ENCODE measurements around the gene NADK. TPM values are rescaled to one million over a fixed set of nuclear protein-coding genes. Genes with fewer than 3 reads are reported as not detected.
"Not testable (repeated sequence)": the region's sequence is repeated elsewhere in the genome, so short reads cannot be mapped to it uniquely, and the experiment has no call there.

The NADK gene
- total and polyA plus RNA-seq, 10 of the 15 experiments (the other 5 are each of a cell fraction or from before 2014, with no cell fraction given), result 1.1 to 93.2 (median 46.9) TPM

DNA sequence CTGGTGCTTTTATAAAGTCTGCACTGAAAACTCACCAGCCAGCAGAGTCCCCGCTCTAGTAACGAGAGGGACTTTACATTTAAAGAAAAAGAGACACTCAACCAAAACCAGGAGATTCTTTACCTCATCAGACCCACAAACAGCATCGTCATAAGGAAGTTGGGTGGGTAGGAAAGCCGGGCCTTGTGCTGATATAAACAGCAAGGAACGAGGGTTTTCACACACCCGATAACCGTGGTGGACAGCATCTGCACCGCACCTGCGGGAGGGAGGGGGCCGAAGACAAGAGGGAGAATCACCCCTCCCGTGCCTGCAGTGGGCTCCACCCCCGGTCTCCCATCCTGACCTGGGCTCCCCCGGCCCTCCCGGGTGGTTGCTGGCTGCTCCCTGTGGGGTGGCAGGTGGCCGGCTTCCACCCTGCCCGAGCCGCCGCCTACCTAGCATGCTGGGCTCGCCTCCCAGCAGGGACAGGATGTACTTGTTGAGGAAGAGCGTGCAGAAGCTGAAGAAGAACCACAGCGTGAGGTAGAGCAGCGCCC is 39.4 kb downstream of the NADK start:
- FAIRE-seq (peak; percentile 57), ATAC-seq (peak; percentile 75)
- CTCF ChIA-PET; H3K4me3 ChIP-seq; H4K20me1 ChIP-seq (ENCODE audit: control insufficient read depth, insufficient read depth); intact Hi-C loops (cut with micrococcal nuclease; ENCODE audit: unreplicated experiment); H3K79me2 ChIP-seq (ENCODE audit: control insufficient read depth, insufficient read depth, low read length); RAD21 ChIA-PET (ENCODE audit: unreplicated experiment); POLR2A ChIA-PET; H3K27me3 ChIP-seq (replicated peaks in 1 of 2; ENCODE audit: control insufficient read depth in 2 of 2, insufficient read depth in 2 of 2, low read length in 1 of 2); SMC1A ChIA-PET (ENCODE audit: uncharacterized antibody, unreplicated experiment); H3K27ac ChIP-seq (ENCODE audit: control insufficient read depth, insufficient read depth); H2AFZ ChIP-seq (ENCODE audit: control insufficient read depth, low read depth, low read length); H3K36me3 ChIP-seq (ENCODE audit: control insufficient read depth in 2 of 2, insufficient read depth in 2 of 2, low read length in 1 of 2); H3K9me3 ChIP-seq (replicated peaks; ENCODE audit: control insufficient read depth, insufficient read depth, low read length); H3K4me1 ChIP-seq (ENCODE audit: control insufficient read depth, insufficient read depth, low read length); H3K9ac ChIP-seq (ENCODE audit: control insufficient read depth, insufficient read depth, low read length); BruUV-seq (replicated peaks); in situ Hi-C loops (cut with MboI); DNase-seq (ENCODE audit: low read depth, low spot score): not testable (repeated sequence)
- H3K4me2 ChIP-seq (ENCODE audit: control insufficient read depth, insufficient read depth), result peak overlapping the region; percentile 42; the same call in 1 of the 2 replicates
- WGBS (ENCODE audit: insufficient coverage, insufficient replicate concordance, low lambda C conversion rate, missing lambda C conversion rate), result 64% methylated on average over 9 of the region's 22 CpGs

DNA sequence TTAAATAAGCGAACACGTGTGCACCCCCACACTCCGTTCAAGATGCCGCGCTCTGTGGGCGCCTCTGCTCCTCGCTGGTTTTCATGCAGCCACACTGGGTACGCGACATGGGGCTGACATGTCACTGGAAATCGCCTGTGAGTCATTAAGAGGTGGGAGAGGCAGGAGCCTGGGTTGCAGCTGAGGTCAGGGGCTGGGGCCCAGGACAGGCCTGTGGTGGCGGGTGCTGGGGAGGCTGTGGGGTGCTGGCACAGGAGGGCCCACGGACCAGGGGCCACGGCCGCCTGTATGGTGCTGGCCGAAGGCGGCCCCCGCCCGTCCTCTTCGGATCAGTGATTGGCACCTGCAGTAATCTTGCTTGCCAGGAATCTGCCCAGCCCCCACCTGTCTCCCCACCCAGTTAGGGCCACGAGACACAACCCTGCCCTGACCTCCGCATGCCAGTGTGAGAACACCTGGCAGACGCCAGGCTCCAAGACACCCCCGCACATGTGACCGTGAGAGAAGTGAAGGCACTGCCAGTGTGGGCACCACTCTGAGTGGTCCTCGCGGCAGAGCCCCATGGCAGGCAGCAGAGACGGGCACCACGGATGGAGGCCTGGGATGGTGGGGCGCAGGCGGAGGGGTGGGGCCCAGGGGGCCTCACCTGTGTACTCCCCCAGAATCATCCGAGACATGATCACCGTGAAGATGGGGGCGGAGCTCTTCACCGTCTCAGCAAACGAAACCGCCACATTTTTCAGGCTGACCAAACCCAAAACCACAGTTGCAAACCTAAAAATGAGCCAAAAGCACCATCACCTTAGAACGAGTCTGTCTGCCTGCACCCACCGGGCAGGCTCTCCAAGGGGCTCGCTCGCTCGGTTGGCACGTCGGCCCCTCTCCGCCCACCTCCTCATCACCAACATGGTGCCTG is 40.3 kb downstream of the NADK start:
- RAD21 ChIA-PET (ENCODE audit: unreplicated experiment); POLR2A ChIA-PET; H3K4me2 ChIP-seq (ENCODE audit: control insufficient read depth, insufficient read depth); H3K27me3 ChIP-seq (replicated peaks in 1 of 2; ENCODE audit: control insufficient read depth in 2 of 2, insufficient read depth in 2 of 2, low read length in 1 of 2); in situ Hi-C loops (cut with MboI); intact Hi-C loops (cut with micrococcal nuclease; ENCODE audit: unreplicated experiment); BruUV-seq (replicated peaks); CTCF ChIA-PET; H3K27ac ChIP-seq (ENCODE audit: control insufficient read depth, insufficient read depth); H3K9ac ChIP-seq (ENCODE audit: control insufficient read depth, insufficient read depth, low read length); H3K4me3 ChIP-seq; H3K36me3 ChIP-seq (ENCODE audit: control insufficient read depth in 2 of 2, insufficient read depth in 2 of 2, low read length in 1 of 2); H3K4me1 ChIP-seq (ENCODE audit: control insufficient read depth, insufficient read depth, low read length); H2AFZ ChIP-seq (ENCODE audit: control insufficient read depth, low read depth, low read length); H3K79me2 ChIP-seq (ENCODE audit: control insufficient read depth, insufficient read depth, low read length); H3K9me3 ChIP-seq (replicated peaks; ENCODE audit: control insufficient read depth, insufficient read depth, low read length); DNase-seq (ENCODE audit: low read depth, low spot score); SMC1A ChIA-PET (ENCODE audit: uncharacterized antibody, unreplicated experiment); H4K20me1 ChIP-seq (ENCODE audit: control insufficient read depth, insufficient read depth): not testable (repeated sequence)
- peak; percentile 96 for FAIRE-seq
- peak; percentile 81 for ATAC-seq
- WGBS (ENCODE audit: insufficient coverage, insufficient replicate concordance, low lambda C conversion rate, missing lambda C conversion rate), result 85% methylated on average over 21 of the region's 44 CpGs
